IMR-90 (cell line): ENCODE results near the gene CYGB.

Experiments used
- BHLHE40 ChIP-seq: fragments of 150-350 bp; IDR thresholded peaks from 2 replicates; pipeline ENCODE4 v1.6.1; 2016; ENCODE audit warnings: mild to moderate bottlenecking, low read depth, low read length
- FOS ChIP-seq: fragments of 150-350 bp; IDR thresholded peaks from 2 replicates; pipeline ENCODE4 v1.6.1; 2016; ENCODE audit warnings: low read depth, low read length
- MAFK ChIP-seq: IDR thresholded peaks from 2 replicates; pipeline ENCODE4 v1.6.1; 2012; ENCODE audit warnings: low read depth, low read length, improper control_type of control experiment
- MXI1 ChIP-seq: IDR thresholded peaks from 2 replicates; pipeline ENCODE4 v1.6.1; 2012; ENCODE audit warnings: low read depth, mild to moderate bottlenecking, low read length, moderate library complexity, borderline replicate concordance
- POLR2A ChIP-seq: IDR thresholded peaks from 2 replicates; pipeline ENCODE4 v1.6.1; 2012; ENCODE audit warnings: mild to moderate bottlenecking, low read depth, low read length
- RAD21 ChIP-seq: IDR thresholded peaks from 2 replicates; pipeline ENCODE4 v1.6.1; 2012; ENCODE audit warnings: low read length, improper control_type of control experiment
- RFX5 ChIP-seq: IDR thresholded peaks from 2 replicates; pipeline ENCODE4 v1.8.0; 2012; ENCODE audit warnings: low read depth, mild to moderate bottlenecking, low read length, moderate library complexity
- TF ChIP-seq, protein P1 (sequence below): conservative IDR thresholded peaks from 2 replicates; pipeline ENCODE4 v1.5.1; 2012; ENCODE audit warnings: mild to moderate bottlenecking, low read depth, low read length, improper control_type of control experiment
- TF ChIP-seq, protein P2 (sequence below): fragments of 150-350 bp; IDR thresholded peaks from 2 replicates; pipeline ENCODE4 v1.6.1; 2017; ENCODE audit warnings: mild to moderate bottlenecking, antibody characterized with exemption, low read length, low read depth
- TF ChIP-seq, protein P3 (sequence below): fragments of 150-350 bp; IDR thresholded peaks from 2 replicates; pipeline ENCODE4 v1.6.1; 2016; ENCODE audit warnings: low read depth, mild to moderate bottlenecking, low read length, moderate library complexity, borderline replicate concordance

DNA sequence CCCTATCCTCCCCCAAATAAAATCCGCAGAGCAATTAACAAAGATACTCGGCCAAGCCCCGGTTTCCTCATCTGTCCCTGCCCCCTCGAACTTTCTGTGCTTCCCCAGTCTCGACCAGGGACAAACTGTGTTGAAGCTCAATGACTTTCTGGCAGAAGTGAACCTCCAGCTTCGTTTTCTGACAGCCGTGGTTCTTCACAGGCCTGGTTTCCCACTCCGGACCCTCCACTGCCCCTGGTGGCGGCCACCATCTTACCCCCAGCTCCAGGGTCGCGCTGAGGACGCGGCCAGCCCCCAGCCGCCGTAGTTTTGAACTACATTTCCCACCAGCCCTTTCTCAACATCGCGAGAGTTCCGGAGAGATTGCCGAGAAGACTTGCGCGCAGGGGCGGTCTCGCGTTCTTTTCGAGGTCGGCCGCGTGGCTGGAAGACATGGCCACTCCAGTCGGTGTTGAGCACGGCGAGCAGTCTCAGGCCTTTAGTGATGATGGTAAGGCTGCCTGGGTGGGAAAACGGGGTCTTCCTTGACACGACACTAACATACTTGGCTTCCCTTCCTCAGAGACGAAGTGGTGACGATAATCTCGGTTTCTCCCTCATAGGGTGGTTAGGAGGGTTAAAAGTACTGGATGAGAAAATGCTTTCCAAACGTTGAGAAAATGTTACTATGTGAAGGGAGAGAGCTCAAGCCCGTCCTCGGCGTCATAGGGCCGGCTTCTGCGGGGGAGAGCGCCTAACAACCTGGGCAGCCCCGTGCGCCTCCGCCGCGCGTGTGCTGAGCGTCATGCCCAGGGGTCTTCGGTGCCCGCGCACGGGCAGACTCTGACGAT is 20.1 kb upstream of the CYGB start:
- TF ChIP-seq FOS (no peak), BHLHE40 (no peak), POLR2A (peak; percentile 96), RAD21 (peak; percentile 52), RFX5 (no peak), MAFK (no peak), MXI1 (peak; percentile 96)
- TF ChIP-seq, protein P1, sequence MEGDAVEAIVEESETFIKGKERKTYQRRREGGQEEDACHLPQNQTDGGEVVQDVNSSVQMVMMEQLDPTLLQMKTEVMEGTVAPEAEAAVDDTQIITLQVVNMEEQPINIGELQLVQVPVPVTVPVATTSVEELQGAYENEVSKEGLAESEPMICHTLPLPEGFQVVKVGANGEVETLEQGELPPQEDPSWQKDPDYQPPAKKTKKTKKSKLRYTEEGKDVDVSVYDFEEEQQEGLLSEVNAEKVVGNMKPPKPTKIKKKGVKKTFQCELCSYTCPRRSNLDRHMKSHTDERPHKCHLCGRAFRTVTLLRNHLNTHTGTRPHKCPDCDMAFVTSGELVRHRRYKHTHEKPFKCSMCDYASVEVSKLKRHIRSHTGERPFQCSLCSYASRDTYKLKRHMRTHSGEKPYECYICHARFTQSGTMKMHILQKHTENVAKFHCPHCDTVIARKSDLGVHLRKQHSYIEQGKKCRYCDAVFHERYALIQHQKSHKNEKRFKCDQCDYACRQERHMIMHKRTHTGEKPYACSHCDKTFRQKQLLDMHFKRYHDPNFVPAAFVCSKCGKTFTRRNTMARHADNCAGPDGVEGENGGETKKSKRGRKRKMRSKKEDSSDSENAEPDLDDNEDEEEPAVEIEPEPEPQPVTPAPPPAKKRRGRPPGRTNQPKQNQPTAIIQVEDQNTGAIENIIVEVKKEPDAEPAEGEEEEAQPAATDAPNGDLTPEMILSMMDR: peak; percentile 69
- TF ChIP-seq, protein P2, sequence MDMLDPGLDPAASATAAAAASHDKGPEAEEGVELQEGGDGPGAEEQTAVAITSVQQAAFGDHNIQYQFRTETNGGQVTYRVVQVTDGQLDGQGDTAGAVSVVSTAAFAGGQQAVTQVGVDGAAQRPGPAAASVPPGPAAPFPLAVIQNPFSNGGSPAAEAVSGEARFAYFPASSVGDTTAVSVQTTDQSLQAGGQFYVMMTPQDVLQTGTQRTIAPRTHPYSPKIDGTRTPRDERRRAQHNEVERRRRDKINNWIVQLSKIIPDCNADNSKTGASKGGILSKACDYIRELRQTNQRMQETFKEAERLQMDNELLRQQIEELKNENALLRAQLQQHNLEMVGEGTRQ: peak; percentile 48; the same call in 1 of the 2 replicates
- TF ChIP-seq, protein P3, sequence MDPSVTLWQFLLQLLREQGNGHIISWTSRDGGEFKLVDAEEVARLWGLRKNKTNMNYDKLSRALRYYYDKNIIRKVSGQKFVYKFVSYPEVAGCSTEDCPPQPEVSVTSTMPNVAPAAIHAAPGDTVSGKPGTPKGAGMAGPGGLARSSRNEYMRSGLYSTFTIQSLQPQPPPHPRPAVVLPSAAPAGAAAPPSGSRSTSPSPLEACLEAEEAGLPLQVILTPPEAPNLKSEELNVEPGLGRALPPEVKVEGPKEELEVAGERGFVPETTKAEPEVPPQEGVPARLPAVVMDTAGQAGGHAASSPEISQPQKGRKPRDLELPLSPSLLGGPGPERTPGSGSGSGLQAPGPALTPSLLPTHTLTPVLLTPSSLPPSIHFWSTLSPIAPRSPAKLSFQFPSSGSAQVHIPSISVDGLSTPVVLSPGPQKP: no peak
